Midbrain (tissue), 1 donor: ENCODE data around the gene NAA60.
"Not testable (repeated sequence)": the region's sequence is repeated elsewhere in the genome, so short reads cannot be mapped to it uniquely, and the experiment has no call there.

Experiments
- DNase-seq: peaks from one replicate; lab custom pipeline; 2025; lab: John Stamatoyannopoulos, UW

The NAA60 gene

DNA sequence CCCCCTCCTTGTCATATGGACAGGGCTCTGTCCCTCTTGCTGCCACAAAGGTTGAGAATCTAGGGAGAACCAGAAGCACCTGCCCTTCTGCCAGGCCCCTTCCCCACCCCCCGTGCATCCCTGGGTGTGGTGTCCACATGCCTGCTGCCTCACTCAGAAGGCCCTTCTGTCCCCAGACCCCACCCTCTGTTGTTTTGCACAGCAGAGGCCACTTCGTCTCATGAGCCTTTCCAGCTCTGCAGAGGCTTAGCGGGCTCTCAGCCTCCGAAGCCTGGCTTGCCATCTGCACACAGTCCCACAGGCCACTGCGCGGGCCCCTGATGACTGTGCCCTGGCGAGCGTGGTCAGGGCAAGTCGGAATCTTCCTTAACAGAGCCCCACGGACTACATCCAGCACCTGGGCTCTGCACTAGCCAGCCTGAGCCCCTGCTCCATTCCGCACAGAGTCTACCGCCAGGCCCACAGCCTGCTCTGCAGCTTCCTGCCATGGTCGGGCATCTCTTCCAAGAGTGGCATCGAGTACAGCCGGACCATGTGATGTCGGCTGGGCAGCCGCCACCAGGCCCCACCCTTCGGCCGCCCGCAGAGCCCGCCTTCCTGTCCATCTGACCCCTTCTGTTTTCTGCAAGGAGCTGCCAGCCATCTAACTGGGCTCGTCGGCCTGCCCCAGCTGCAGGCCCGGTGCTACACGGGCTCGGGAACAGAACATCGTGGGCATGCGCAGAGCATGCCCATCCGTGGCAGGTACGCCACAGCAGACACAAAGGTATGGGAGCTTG lies 41.0 kb downstream of the NAA60 start:
- DNase-seq, result peak; percentile 45

DNA sequence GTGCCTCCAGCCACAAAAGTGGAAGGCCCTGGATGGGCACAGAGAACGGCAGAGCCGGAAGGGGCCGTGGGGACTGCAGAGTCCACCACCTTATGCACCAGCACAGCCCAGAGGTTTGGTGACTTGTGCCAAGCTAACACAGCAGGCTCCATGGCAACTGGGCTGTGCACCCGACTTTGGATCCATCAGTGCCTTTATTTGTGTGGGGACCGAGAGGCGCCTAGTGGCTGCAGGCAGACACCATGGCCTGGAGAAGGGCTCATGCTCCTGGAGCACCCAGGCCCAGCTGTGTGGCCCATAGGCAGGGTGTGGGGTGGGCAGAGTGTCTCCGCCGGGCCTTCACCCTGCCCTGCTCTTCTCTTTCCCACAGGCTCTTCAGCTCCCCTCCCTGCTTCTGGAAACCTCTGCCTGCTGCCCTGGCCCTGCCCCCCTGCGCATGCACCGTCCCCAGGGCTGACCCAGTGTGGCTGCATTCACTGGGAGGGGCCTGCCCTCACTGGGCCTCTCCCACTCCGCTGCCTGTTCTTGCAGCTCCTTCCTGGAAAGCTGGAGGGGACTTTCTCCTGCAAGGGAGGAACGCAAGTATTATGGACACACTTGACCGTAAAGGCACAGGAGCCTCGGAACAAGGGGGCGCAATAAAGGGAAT lies 41.7 kb downstream of the NAA60 start:
- no peak for DNase-seq

DNA sequence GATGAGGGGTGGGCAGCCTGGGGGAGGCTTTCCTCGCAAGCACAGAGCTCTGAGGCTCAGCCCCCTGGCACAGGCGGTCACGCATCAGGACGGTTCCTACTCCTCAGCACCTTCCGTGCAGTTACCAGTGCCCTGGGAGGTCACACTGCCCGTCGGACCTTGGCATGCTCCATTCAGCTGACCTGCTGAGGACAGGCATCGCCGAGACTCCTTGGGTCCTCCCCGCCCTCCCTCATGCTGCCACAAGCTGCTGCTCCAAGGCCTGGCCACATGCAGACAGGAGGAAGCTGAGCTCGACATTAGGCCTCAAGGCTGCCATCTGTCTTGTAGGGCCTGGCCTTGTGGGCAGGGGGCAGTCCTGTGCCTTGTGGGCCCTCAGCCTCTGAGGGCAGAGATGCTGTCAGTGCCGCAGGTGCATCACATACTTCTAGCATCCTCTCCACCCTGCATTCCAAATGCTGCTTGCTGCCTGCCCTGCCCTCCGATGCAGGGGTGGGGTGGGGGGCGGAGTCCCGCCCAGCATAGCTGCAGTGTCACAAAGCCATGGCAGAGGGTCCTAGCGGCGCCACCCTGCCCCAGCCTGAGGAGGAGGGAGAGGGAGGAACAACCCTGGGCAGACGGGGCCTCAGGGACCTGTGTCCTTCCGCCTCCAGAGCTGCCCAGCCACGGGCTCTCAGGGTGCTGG lies 42.5 kb downstream of the NAA60 start:
- DNase-seq, result no peak

GRCh38 chr16:3486506-3487215 lies 43.2 kb downstream of the NAA60 start:
- DNase-seq, result no peak

- no peak for DNase-seq
Measured at GRCh38 chr16:3487521-3488410, 44.3 kb downstream of the NAA60 start.

- DNase-seq, result no peak
Measured at GRCh38 chr16:3488801-3489200, 45.3 kb downstream of the NAA60 start.

DNA sequence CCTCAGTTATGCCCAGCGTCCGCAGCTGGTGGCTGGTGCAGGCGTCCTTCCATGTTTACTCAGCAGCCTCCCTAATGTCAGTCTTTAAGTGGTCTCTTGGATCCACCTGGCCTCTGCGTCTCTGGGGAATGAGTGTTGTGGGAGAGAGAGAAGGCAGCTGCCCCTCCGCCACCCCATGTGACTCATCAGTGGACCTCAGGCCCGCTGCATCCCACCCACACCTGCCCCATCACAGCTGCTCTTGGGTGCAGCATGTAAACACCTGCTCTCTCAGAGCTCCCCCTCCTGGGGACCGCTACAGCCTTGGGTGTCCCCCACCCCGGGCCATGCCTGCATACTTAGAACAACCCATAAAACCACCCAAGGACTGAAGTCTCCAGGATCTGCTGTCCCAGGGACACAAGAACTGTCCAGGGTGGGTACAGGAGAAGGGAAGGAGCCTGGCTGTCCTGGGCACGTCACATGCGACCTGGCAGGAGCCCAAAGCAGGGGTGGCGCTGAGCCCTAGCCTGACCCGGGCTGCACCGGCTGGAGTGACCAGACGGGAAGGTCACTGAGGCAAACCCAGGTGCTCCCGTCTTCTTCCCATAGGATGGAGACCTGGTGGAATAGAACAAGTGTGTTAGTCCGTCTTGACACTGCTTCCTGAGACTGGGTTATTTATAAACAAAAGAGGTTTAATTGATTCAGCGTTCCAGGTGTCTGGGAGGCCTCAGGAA lies 47.6 kb downstream of the NAA60 start:
- DNase-seq, result no peak

DNA sequence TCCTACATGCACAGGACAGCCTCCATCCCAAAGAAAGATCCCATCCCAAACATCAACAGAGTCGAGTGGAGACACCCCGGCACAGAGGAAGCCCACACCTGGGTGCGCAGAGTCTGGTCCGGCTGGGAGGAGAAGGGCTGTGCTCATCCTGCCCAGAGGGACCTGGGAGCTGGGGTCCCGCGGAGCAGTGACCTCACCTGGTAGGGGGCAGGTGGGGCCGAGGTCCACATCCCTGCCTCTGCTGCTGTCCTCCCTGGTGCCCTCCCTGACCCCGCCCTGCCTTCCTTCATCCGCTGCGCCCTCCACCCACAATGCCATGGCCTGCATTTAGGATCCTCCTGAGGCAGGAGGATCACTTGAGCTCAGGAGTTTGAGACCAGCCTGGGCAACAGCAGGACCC lies 48.9 kb downstream of the NAA60 start:
- no peak for DNase-seq

DNA sequence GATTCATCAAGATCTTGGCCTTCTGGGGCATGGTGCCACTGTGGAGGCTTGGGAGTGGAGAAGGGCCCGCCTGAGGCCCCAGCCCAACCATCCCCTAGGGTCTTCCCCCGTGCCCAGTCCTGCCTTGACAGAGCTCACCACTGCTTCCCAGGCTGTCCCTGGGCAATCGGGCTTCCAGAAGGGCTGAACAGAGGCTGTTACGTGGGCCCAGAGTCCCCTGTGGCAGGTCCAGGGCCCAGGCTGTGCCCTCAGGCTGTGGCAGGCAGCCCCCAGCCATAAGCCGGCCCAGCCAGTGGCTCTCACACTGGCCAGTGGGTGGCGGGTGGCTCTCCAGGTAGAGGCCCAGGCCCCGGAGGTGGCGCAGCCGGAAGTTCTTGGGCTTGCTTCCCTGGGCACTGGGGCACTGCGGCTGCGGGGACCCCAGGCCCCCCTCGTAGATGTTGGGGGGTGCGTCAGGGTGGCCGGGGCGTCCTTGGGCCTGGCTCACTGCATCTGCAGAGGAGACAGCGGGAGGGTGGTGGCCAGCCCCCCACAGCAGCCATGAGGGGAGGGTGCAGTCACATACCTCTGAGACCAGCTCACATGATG lies 51.0 kb downstream of the NAA60 start:
- no peak for DNase-seq

DNA sequence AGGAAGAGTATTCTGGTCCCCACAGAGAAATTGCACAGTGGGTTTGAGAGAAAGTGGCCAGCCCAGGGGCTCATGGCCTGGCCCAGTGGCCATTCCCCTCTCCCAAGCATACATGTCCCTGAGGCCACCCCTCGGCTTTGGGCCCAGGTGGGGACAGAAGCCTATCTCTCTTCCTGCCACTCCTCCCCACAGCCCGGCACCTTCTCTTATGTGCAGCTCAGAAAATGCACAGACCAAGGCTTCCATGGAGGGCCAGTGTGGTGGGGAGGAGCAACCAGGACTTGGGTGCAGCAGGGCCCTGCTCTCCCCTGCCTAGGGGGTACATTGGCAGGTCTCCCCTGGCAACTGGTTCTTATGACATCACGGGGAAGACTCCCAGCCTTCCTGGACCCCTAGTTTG lies 51.7 kb downstream of the NAA60 start, which contains the start of gene C16orf90:
C16orf90 (minus strand) TSS at position 314 of the 400 bp plus-strand sequence; CDS start at position 246, 68 bp downstream.
- DNase-seq, result no peak

GRCh38 chr16:3496386-3496785 lies 52.9 kb downstream of the NAA60 start:
- DNase-seq, result no peak

GRCh38 chr16:3497771-3498170 lies 54.3 kb downstream of the NAA60 start:
- DNase-seq, result no peak

- no peak for DNase-seq
Measured at GRCh38 chr16:3498988-3499387, 55.5 kb downstream of the NAA60 start.

- DNase-seq, result not testable (repeated sequence)
Measured at GRCh38 chr16:3501412-3501761, 57.9 kb downstream of the NAA60 start.

GRCh38 chr16:3501783-3502400 lies 58.4 kb downstream of the NAA60 start:
- DNase-seq, result no peak

DNA sequence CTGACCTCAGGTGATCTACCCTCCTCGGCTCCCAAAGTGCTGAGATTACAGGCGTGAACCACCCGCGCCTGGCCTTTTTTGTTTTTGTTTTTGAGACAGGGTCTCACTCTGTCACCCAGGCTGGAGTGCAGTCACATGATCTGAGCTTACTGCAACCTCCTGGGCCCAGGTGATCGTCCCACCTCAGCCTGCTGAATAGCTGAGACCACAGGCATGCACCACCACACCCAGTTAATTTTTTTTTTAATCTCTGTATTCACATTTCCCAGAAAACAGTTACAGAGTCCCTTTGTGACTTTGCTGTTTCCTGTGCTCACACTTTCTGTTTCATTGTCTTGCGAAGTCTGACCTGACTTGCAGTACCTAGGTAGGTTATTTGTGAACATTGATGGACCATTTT lies 60.0 kb downstream of the NAA60 start:
- no peak for DNase-seq

- no peak for DNase-seq
Measured at GRCh38 chr16:3508736-3509135, 65.3 kb downstream of the NAA60 start.

DNA sequence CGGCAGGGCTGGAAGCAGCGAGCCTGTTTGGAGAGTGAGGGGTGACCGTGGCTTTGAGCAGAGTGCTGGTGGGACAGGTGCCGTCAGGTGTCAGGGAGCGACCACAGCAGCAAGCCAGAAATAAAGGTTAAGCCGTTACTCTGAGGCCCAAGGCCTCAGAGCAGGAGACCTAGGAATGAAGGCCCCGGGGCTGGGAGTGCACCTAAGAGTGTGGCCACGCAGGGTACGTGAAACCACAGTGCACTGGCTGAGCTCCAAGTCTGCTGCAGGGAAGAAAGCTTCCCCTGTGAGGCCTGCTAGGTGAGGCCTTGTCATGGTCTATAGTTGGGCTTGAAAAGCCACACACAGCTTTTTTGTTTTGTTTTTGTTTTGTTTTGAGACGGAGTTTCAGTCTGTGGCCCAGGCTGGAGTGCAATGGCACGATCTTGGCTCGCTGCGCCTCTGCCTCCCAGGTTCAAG lies 66.0 kb downstream of the NAA60 start:
- no peak for DNase-seq

DNA sequence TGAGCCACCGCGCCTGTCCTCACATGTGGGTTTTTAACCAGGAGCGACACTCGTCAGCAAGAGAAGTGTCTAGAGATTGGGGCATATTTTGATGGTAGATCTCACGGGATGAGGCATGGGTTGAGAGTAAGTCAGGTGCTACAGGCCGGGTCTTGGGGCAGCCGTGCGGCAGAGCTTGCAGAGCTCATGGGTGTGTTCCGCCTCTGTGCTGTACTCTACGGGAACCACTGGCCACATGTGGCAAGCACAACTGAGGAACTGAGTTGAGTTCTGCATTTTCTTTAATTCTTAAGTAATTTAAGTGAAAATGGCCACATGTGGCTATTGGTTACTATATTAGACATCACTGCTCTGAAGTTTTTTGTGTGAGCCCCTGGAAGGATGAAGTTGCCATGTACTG lies 66.9 kb downstream of the NAA60 start:
- no peak for DNase-seq
